A673 (cell line): ENCODE measurements around the gene CBLB.

ENCODE experiments used
- CTCF ChIP-seq: fragments of 300-800, 200-600 bp; sonication (generic); conservative IDR thresholded peaks from 2 replicates; pipeline ENCODE4 v1.5.1; 2017; ENCODE audit warnings: low read depth, mild to moderate bottlenecking, antibody characterized with exemption, low read length, moderate library complexity, mixed read lengths
- EZH2 ChIP-seq: fragments of 200-600 bp; sonication (generic); IDR thresholded peaks from 2 replicates; pipeline ENCODE4 v1.6.1; 2017; ENCODE audit warnings: borderline replicate concordance, low read depth, mild to moderate bottlenecking, mixed read lengths, antibody characterized with exemption, low read length; ENCODE audit not compliant: poor library complexity, severe bottlenecking

GRCh38 chr3:105828703-105829102 is 40.1 kb downstream of the CBLB start:
- TF ChIP-seq CTCF (no peak), EZH2 (no peak)
